T-cell (primary cell): ENCODE results near the gene VPS45. TPM values are rescaled to one million over a fixed set of nuclear protein-coding genes. Genes with fewer than 3 reads are reported as not detected.
"Not testable (repeated sequence)": the region's sequence is repeated elsewhere in the genome, so short reads cannot be mapped to it uniquely, and the experiment has no call there.

Source experiments
- ATAC-seq, 4 experiments: fragments of 200-7000 bp in 3 of 4; fragments of 150-1000 bp in 1 of 4; cut with Tn5 transposase; replicated peaks in 1 of 4; 1 replicate in 3 of 4; 2 replicates in 1 of 4; pipeline ENCODE4 v1.10.0; 2021; ENCODE audit warnings: moderate library complexity in 3 of 4, mild to moderate bottlenecking in 2 of 4, moderate number of reproducible peaks in 1 of 4
- CTCF ChIA-PET, 2 donors: fragments of 300-600 bp; sonication (Branson Sonifier 250); formaldehyde crosslinking; loops; one replicate each; lab custom pipeline; 2022; ENCODE audit warnings: antibody characterized with exemption in 2 of 2; lab: Charles Lee
- POLR2A ChIA-PET, 2 donors: fragments of 300-600 bp; sonication (Branson Sonifier 250); formaldehyde crosslinking; loops; one replicate each; lab custom pipeline; 2022; ENCODE audit warnings: antibody characterized with exemption in 2 of 2; lab: Charles Lee
- DNase-seq, 35 experiments: peaks; one replicate each; pipeline versions ENCODE4 v3.0.0 to v3.0.0-alpha.2; 2013 to 2023
- H3K27ac ChIP-seq: one replicate; pipeline ENCODE4 v1.5.1; 2013; ENCODE audit warnings: low read length
- H3K27me3 ChIP-seq, 2 experiments: replicated peaks in 1 of 2; 1 replicate in 1 of 2; 2 replicates in 1 of 2; pipeline versions ENCODE4 v1.6.1 to v1.7.0; 2013; ENCODE audit warnings: low read length in 1 of 2, mixed read lengths in 1 of 2; ENCODE audit not compliant: control insufficient read depth in 2 of 2, insufficient read depth in 2 of 2; ENCODE audit errors: extremely low read depth in 1 of 2
- H3K36me3 ChIP-seq, 2 donors: 1 replicate in 1 of 2; 2 replicates in 1 of 2; pipeline versions ENCODE4 v1.6.1 to v1.7.0; 2013; ENCODE audit warnings: low read length in 1 of 2; ENCODE audit not compliant: control insufficient read depth in 2 of 2, insufficient read depth in 1 of 2; ENCODE audit errors: extremely low read depth in 1 of 2
- H3K4me1 ChIP-seq, 2 experiments: 1 replicate in 1 of 2; 2 replicates in 1 of 2; pipeline versions ENCODE4 v1.6.1 to v1.7.0; 2013; ENCODE audit warnings: low read length in 2 of 2, mixed read lengths in 1 of 2; ENCODE audit not compliant: insufficient read depth in 2 of 2, control insufficient read depth in 1 of 2; ENCODE audit errors: extremely low read depth in 1 of 2
- H3K4me3 ChIP-seq, 2 donors: 1 replicate in 1 of 2; 2 replicates in 1 of 2; pipeline versions ENCODE4 v1.5.1 to v1.7.0; 2013; ENCODE audit warnings: mild to moderate bottlenecking in 2 of 2, low read length in 1 of 2, moderate library complexity in 1 of 2; ENCODE audit not compliant: control insufficient read depth in 1 of 2; ENCODE audit errors: extremely low read depth in 1 of 2
- H3K9me3 ChIP-seq: 2 replicates; pipeline ENCODE4 v1.7.0; 2013
- H3K27ac Mint-ChIP-seq, 2 donors: one replicate each; pipeline ENCODE4 v1.8.0; 2020 to 2021; ENCODE audit warnings: mild to moderate bottlenecking in 2 of 2, mixed read lengths in 2 of 2
- H3K27me3 Mint-ChIP-seq, 2 donors: one replicate each; pipeline ENCODE4 v1.8.0; 2021 to 2022; ENCODE audit warnings: mixed read lengths in 2 of 2
- H3K36me3 Mint-ChIP-seq: one replicate; pipeline ENCODE4 v1.8.0; 2021; ENCODE audit warnings: mixed read lengths
- H3K4me1 Mint-ChIP-seq, 3 donors: one replicate each; pipeline ENCODE4 v1.8.0; 2020 to 2022; ENCODE audit warnings: mixed read lengths in 3 of 3, mild to moderate bottlenecking in 1 of 3
- H3K4me3 Mint-ChIP-seq, 3 donors: one replicate each; pipeline ENCODE4 v1.8.0; 2020 to 2022; ENCODE audit warnings: mild to moderate bottlenecking in 3 of 3, mixed read lengths in 3 of 3, moderate library complexity in 3 of 3
- H3K9me3 Mint-ChIP-seq, 3 donors: one replicate each; pipeline ENCODE4 v1.8.0; 2020 to 2022; ENCODE audit warnings: mixed read lengths in 3 of 3
- WGBS: methylation state at CpG from one replicate; pipeline ENCODE4 v1.1.5; 2013; ENCODE audit warnings: missing lambda C conversion rate; ENCODE audit not compliant: insufficient coverage; 5-methylcytosine and 5-hydroxymethylcytosine counted together
- total RNA-seq, 35 experiments: library from RNA in 6 of 35; stranded (reverse) in 6 of 35; fragments of 120-200 nt in 1 of 35; gene quantifications; one replicate each; pipeline versions ENCODE4 v1.2.1 to v1.2.4 and lab custom pipeline; 2013 to 2026

VPS45 gene
- total RNA-seq, 5 donors from 2014 or later (not counting 1 experiment from before 2014, with no cell fraction given), result 24.9 to 30.7 (median 28.0) TPM

GRCh38 chr1:150055507-150055906, 12.1 kb upstream of the VPS45 start:
- CTCF ChIA-PET, result interaction anchor here in 1 of 2 donors (0.6 kb wide), 1 partner anchor 159 kb away, joined by 3 read pairs; no protein-coding TSS in a partner anchor
- WGBS, result 80% methylated on average over 2 of the region's 4 CpGs
- not testable (repeated sequence) for H3K4me1 Mint-ChIP-seq

GRCh38 chr1:150056407-150056806, 11.2 kb upstream of the VPS45 start:
- Mint-ChIP-seq H3K36me3 (no peaks in the 10 kb centered on the region), H3K9me3 (no peaks in the 10 kb centered on the region), H3K27ac (no peak overlapping the region), H3K4me3 (no peak overlapping the region), H3K4me1 (no peaks in the 10 kb centered on the region), H3K27me3 (no peaks in the 10 kb centered on the region)
- ATAC-seq (no peak), DNase-seq (no peak)
- no peaks in the 10 kb centered on the region for H3K4me1 ChIP-seq
- no peak overlapping the region for H3K27ac ChIP-seq
- ChIA-PET POLR2A (no interaction called here), CTCF (interaction anchor here in 1 of 2 donors (1.9 kb wide), 1 partner anchor 131 kb away, joined by 7 read pairs; no protein-coding TSS in a partner anchor)
- no peaks in the 10 kb centered on the region for H3K9me3 ChIP-seq
- WGBS, result 75% methylated on average over 1 of the region's 1 CpG
- no peaks in the 10 kb centered on the region for H3K36me3 ChIP-seq
- H3K4me3 ChIP-seq, result no peak overlapping the region
- H3K27me3 ChIP-seq, result no peaks in the 10 kb centered on the region

More at GRCh38 chr1:150055507-150055906, 12.1 kb upstream of the VPS45 start:
- H3K4me3 ChIP-seq, H3K27me3 Mint-ChIP-seq, H3K9me3 ChIP-seq, H3K36me3 ChIP-seq, H3K4me1 ChIP-seq, POLR2A ChIA-PET, H3K4me3 Mint-ChIP-seq, H3K27ac Mint-ChIP-seq, H3K27ac ChIP-seq, H3K36me3 Mint-ChIP-seq, DNase-seq, H3K27me3 ChIP-seq, ATAC-seq, H3K9me3 Mint-ChIP-seq: not testable (repeated sequence)

DNA sequence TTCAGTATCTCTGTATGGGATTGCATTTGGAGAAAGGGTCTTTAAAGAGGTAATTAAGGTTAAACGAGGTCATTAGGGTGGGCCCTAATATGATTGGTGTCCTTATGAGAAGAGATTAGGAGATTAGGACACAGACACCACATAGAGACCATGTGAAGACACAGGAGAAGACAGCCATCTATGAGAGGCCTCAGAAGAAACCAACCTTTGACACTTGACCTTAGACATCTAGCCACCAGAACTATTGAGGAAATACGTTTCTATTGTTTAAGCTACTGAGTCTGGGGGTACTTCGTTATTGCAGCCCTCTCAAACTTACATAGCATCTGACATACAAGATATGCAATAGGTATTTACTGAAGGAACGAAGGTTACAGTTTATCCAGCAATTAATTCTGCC, 7.3 kb upstream of the VPS45 start:
- ChIA-PET POLR2A (no interaction called here), CTCF (interaction anchor here in 1 of 2 donors (1.0 kb wide), 1 partner anchor 127 kb away, joined by 3 read pairs; no protein-coding TSS in a partner anchor)
- Histone ChIP-seq H3K27ac (no peak overlapping the region), H3K27me3 (no peaks in the 10 kb centered on the region), H3K4me1 (no peaks in the 10 kb centered on the region), H3K4me3 (no peak overlapping the region), H3K9me3 (no peaks in the 10 kb centered on the region), H3K36me3 (no peaks in the 10 kb centered on the region)
- H3K4me1 Mint-ChIP-seq, result no peaks in the 10 kb centered on the region
- no peak overlapping the region for H3K4me3 Mint-ChIP-seq
- H3K27ac Mint-ChIP-seq, result no peak overlapping the region
- H3K36me3 Mint-ChIP-seq, result no peaks in the 10 kb centered on the region
- WGBS, result 100% methylated on average over 1 of the region's 4 CpGs
- DNase-seq (no peak), ATAC-seq (no peak)
- no peaks in the 10 kb centered on the region for H3K27me3 Mint-ChIP-seq
- no peaks in the 10 kb centered on the region for H3K9me3 Mint-ChIP-seq

GRCh38 chr1:150061632-150062101, 5.9 kb upstream of the VPS45 start:
- Histone ChIP-seq H3K4me1 (peaks cover 0 to 6% of the 10 kb centered on the region in 2 experiments), H3K27ac (no peak overlapping the region), H3K36me3 (no peaks in the 10 kb centered on the region), H3K27me3 (no peaks in the 10 kb centered on the region), H3K9me3 (no peaks in the 10 kb centered on the region), H3K4me3 (no peak overlapping the region)
- ChIA-PET CTCF (no interaction called here), POLR2A (no interaction called here)
- Mint-ChIP-seq H3K27me3 (no peaks in the 10 kb centered on the region), H3K4me1 (peaks cover 5 to 6% (median 6%) of the 10 kb centered on the region in 3 donors), H3K4me3 (no peak overlapping the region), H3K36me3 (no peaks in the 10 kb centered on the region), H3K9me3 (no peaks in the 10 kb centered on the region), H3K27ac (no peak overlapping the region)
- no peak for DNase-seq
- WGBS, result 69% methylated on average over 1 of the region's 3 CpGs
- ATAC-seq, result no peak

- ATAC-seq, result no peak
- no peak overlapping the region for H3K4me3 ChIP-seq
- DNase-seq, result no peak
- H3K27me3 ChIP-seq, result no peaks in the 10 kb centered on the region
- 90% methylated on average over 2 of the region's 4 CpGs for WGBS
- H3K4me1 Mint-ChIP-seq, result peaks cover 5 to 9% (median 7%) of the 10 kb centered on the region in 3 donors
- CTCF ChIA-PET, result no interaction called here
- no peak overlapping the region for H3K4me3 Mint-ChIP-seq
- H3K27ac ChIP-seq, result no peak overlapping the region
- no peak overlapping the region for H3K27ac Mint-ChIP-seq
- no peaks in the 10 kb centered on the region for H3K36me3 ChIP-seq
- no peaks in the 10 kb centered on the region for H3K36me3 Mint-ChIP-seq
- peaks cover 0 to 8% of the 10 kb centered on the region in 2 experiments for H3K4me1 ChIP-seq
- H3K9me3 ChIP-seq, result no peaks in the 10 kb centered on the region
- POLR2A ChIA-PET, result no interaction called here
- no peaks in the 10 kb centered on the region for H3K9me3 Mint-ChIP-seq
- H3K27me3 Mint-ChIP-seq, result no peaks in the 10 kb centered on the region
Measured at GRCh38 chr1:150062113-150062512, 5.5 kb upstream of the VPS45 start.

GRCh38 chr1:150065184-150065871, 2.2 kb upstream of the VPS45 start:
- ChIA-PET CTCF (no interaction called here), POLR2A (interaction anchor here in 1 of 2 donors (0.6 kb wide), 1 partner anchor 827 kb away, joined by 5 read pairs; no protein-coding TSS in a partner anchor)
- no peak overlapping the region for H3K4me3 ChIP-seq
- WGBS, result 100% methylated on average over 1 of the region's 5 CpGs
- Mint-ChIP-seq H3K9me3 (no peaks in the 10 kb centered on the region), H3K27me3 (no peaks in the 10 kb centered on the region), H3K27ac (no peak overlapping the region), H3K4me3 (peak overlapping the region in 1 of 3 donors; percentile 11), H3K36me3 (peaks cover 6% of the 10 kb centered on the region), H3K4me1 (peaks cover 30 to 36% (median 33%) of the 10 kb centered on the region in 3 donors)
- H3K9me3 ChIP-seq, result no peaks in the 10 kb centered on the region
- no peaks in the 10 kb centered on the region for H3K27me3 ChIP-seq
- H3K36me3 ChIP-seq, result peaks cover 0 to 5% of the 10 kb centered on the region in 2 donors
- H3K27ac ChIP-seq, result no peak overlapping the region
- no peak for ATAC-seq
- peaks cover 0 to 10% of the 10 kb centered on the region in 2 experiments for H3K4me1 ChIP-seq
- DNase-seq, result no peak
